Activated B cell treated with CpG ODN at 0.5 μM for 24 hours (primary cell): ENCODE data around the gene BICRA. TPM values are rescaled to one million over a fixed set of nuclear protein-coding genes. Genes with fewer than 3 reads are reported as not detected.
"Not testable (repeated sequence)": the region's sequence is repeated elsewhere in the genome, so short reads cannot be mapped to it uniquely, and the experiment has no call there.

Source experiments
- ATAC-seq: fragments of 200-7000 bp; cut with Tn5 transposase; one replicate; pipeline ENCODE4 v1.10.0; 2021; ENCODE audit warnings: low read depth, mild to moderate bottlenecking, moderate library complexity
- CTCF ChIA-PET: fragments of 350-600 bp; sonication (Branson Sonifier 250); formaldehyde crosslinking; loops from one replicate; lab custom pipeline; 2021; ENCODE audit warnings: antibody characterized with exemption; lab: Charles Lee
- POLR2A ChIA-PET: fragments of 350-600 bp; sonication (Branson Sonifier 250); formaldehyde crosslinking; loops from one replicate; lab custom pipeline; 2021; ENCODE audit warnings: antibody characterized with exemption; lab: Charles Lee
- DNase-seq: peaks from one replicate; pipeline ENCODE4 v3.0.0; 2022
- H3K27ac Mint-ChIP-seq: one replicate; pipeline ENCODE4 v1.8.0; 2020; ENCODE audit warnings: mixed read lengths
- H3K27me3 Mint-ChIP-seq: one replicate; pipeline ENCODE4 v1.8.0; 2021; ENCODE audit warnings: mixed read lengths
- H3K36me3 Mint-ChIP-seq: one replicate; pipeline ENCODE4 v1.8.0; 2021; ENCODE audit warnings: low read depth, mixed read lengths
- H3K4me1 Mint-ChIP-seq: one replicate; pipeline ENCODE4 v1.8.0; 2021; ENCODE audit warnings: mixed read lengths
- H3K4me3 Mint-ChIP-seq: one replicate; pipeline ENCODE4 v1.8.0; 2020; ENCODE audit warnings: mild to moderate bottlenecking, mixed read lengths
- H3K9me3 Mint-ChIP-seq: one replicate; pipeline ENCODE4 v1.8.0; 2020; ENCODE audit warnings: mixed read lengths
- CTCF ChIP-seq: fragments of 200-600 bp; IDR thresholded peaks from one replicate; pipeline ENCODE4 v1.8.0; 2022; ENCODE audit warnings: antibody characterized with exemption, mild to moderate bottlenecking
- intact Hi-C: fragments of 100-400 bp; cut with micrococcal nuclease; formaldehyde crosslinking; loops from one replicate; pipeline ENCODE4 v1.15.1; 2024
- total RNA-seq: library from RNA; stranded (reverse); gene quantifications from 2 replicates; pipeline ENCODE4 v1.2.3, GENCODE V29; 2022

BICRA gene
- total RNA-seq, 1 donor from 2014 or later, result 16.0 TPM

- Mint-ChIP-seq H3K36me3 (peaks cover 31% of the 10 kb centered on the region), H3K4me1 (peaks cover 6% of the 10 kb centered on the region), H3K27me3 (no peaks in the 10 kb centered on the region), H3K27ac (no peak overlapping the region), H3K9me3 (no peaks in the 10 kb centered on the region), H3K4me3 (no peak overlapping the region)
- CTCF ChIA-PET, result no interaction called here
- ATAC-seq, result no peak
- POLR2A ChIA-PET, result no interaction called here
- no peak for TF ChIP-seq CTCF
- intact Hi-C loops, result no loop called here
- no peak for DNase-seq
Observed at GRCh38 chr19:47633517-47633916, 24.6 kb downstream of the BICRA start.

DNA sequence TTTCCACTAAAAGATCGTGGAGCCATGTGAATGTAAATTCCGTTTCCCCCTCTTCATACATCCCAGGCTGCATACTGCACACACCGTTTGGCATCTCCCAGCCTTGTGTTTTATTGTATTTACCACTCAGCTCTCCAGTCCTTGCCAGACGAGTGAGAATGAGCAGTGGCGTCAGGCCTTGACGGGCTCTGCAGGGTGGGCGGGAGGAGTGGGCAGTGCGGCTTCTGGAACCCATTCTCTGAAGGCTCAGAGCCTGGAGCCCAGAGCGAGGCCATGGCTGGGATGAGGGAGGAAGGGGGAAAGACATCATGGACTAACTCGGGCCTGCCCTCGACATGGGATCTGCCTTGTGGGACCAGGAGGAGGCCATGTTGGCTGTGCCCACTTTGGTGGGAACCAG, 25.1 kb downstream of the BICRA start:
- intact Hi-C loops, result no loop called here
- no peaks in the 10 kb centered on the region for H3K27me3 Mint-ChIP-seq
- POLR2A ChIA-PET, result no interaction called here
- peaks cover 28% of the 10 kb centered on the region for H3K36me3 Mint-ChIP-seq
- no peaks in the 10 kb centered on the region for H3K9me3 Mint-ChIP-seq
- no peak for TF ChIP-seq CTCF
- no peak overlapping the region for H3K4me3 Mint-ChIP-seq
- peaks cover 6% of the 10 kb centered on the region for H3K4me1 Mint-ChIP-seq
- H3K27ac Mint-ChIP-seq, result no peak overlapping the region
- ATAC-seq (no peak), DNase-seq (no peak)
- CTCF ChIA-PET, result no interaction called here

DNA sequence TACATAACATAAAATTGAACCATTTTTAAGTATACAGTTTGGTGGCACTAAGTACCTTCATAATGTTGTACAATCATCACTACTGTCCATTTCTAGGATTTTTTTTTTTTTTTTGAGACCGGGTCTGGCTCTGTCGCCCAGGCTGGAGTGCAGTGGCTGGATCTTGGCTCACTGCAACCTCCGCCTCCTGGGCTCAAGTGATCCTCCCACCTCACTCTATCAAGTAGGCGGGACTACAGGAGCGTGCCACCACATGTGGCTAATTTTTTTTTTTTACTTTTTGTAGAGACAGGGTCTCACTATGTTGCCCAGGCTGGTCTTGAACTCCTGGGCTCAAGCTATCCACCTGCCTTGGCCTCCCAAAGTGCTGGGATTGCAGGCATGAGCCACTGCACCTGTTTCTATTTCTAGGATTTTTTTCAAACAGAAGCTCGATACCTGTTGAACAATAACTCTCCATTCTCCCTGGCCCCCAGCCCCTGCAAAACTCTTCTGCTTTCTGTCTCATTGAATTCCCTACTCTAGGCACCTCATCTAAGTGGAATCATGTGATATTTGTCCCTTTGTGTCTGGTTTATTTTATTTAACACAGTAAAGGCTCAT, 26.3 kb downstream of the BICRA start:
- CTCF ChIA-PET, DNase-seq, H3K27me3 Mint-ChIP-seq, H3K4me3 Mint-ChIP-seq, H3K27ac Mint-ChIP-seq, H3K4me1 Mint-ChIP-seq, intact Hi-C loops, ATAC-seq, H3K9me3 Mint-ChIP-seq: not testable (repeated sequence)
- peaks cover 21% of the 10 kb centered on the region for H3K36me3 Mint-ChIP-seq
- POLR2A ChIA-PET, result interaction anchor here (0.7 kb wide), 1 partner anchor 37 kb away, joined by 3 read pairs; no protein-coding TSS in a partner anchor

DNA sequence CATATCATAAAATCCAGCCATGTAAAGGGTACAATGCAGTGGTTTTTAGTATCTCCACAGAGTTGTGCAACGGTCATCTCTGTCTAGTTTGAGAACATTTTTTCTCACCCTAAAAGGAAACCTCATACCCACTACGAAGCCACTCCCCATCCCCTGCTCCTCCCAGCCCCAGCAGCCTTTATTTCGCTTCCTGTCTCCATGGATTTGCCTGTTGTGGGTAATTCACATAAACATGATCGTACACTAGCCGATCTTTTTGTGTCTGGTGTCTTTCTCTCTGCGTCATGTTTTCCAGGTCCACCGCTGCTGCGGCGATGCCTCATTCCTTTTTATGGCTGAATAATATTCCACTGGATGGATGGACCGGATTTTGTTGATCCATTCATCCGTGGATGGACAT, 28.6 kb downstream of the BICRA start:
- H3K36me3 Mint-ChIP-seq, result peaks cover 14% of the 10 kb centered on the region
- H3K4me1 Mint-ChIP-seq, result peaks cover 10% of the 10 kb centered on the region
- intact Hi-C loops, result no loop called here
- TF ChIP-seq CTCF, result no peak
- no peak overlapping the region for H3K4me3 Mint-ChIP-seq
- no peak for DNase-seq
- ChIA-PET CTCF (no interaction called here), POLR2A (no interaction called here)
- ATAC-seq, result no peak
- H3K9me3 Mint-ChIP-seq, result no peaks in the 10 kb centered on the region
- H3K27ac Mint-ChIP-seq, result no peak overlapping the region
- H3K27me3 Mint-ChIP-seq, result no peaks in the 10 kb centered on the region

DNA sequence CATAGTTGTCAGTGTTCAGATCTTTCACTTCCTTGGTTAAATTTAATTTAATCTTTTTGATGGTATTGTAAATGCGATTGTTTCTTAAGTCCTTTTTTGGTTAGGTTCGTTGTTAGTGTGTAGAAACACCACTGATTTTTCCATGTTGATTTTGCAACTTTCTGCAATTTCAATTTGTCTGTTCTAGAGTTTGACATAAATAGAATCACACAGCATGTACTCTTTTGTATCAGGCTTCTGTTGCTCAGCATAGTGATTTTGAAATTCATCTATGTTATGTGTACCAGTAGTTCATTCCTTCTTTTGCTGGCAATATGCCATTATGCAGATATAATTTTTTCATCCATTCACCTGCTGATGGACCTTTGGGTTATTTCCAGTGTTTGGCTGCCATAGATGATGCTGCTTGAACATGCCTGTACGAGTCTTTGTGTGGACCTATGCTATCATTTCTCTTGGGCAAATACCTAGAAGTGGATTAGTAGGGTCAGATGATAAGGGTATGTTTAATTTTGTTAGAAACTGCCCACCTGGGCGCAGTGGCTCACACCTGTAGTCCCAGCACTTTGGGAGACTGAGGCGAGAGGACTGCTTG, 33.1 kb downstream of the BICRA start:
- H3K27ac Mint-ChIP-seq, result no peak overlapping the region

More for the DNA sequence above, 33.1 kb downstream of the BICRA start:
- CTCF ChIA-PET, result no interaction called here
- H3K27me3 Mint-ChIP-seq, result no peaks in the 10 kb centered on the region
- POLR2A ChIA-PET, result no interaction called here
- intact Hi-C loops, result no loop called here
- H3K9me3 Mint-ChIP-seq, result no peaks in the 10 kb centered on the region
- no peak overlapping the region for H3K4me3 Mint-ChIP-seq
- DNase-seq (no peak), ATAC-seq (no peak)
- TF ChIP-seq CTCF, result no peak
- H3K4me1 Mint-ChIP-seq, result peaks cover 18% of the 10 kb centered on the region
- H3K36me3 Mint-ChIP-seq, result peaks cover 33% of the 10 kb centered on the region
